Measurements from ENCODE around the gene KIAA1328. TPM values are rescaled to one million over a fixed set of nuclear protein-coding genes. Genes with fewer than 3 reads are reported as not detected.

Gene KIAA1328
- total and polyA plus RNA-seq, 9 of the 15 experiments (the other 6 are each of a cell fraction or from before 2014, with no cell fraction given) = 4.0 to 8.6 (median 7.4) TPM

GRCh38 chr18:36890598-36890997 is 61.7 kb downstream of the KIAA1328 start (continued):
- TF ChIP-seq E2F6 (IDR thresholded peaks at IDR 0.05; ENCODE audit: borderline replicate concordance in 1 of 2, extremely low read depth in 1 of 2, insufficient read depth in 1 of 2, insufficient read length in 1 of 2, low read depth in 1 of 2, low read length in 1 of 2, poor library complexity in 1 of 2, severe bottlenecking in 1 of 2) (no peak), MAFG (tag; conservative IDR thresholded peaks at IDR 0.05) (peak; percentile 96), ARID3A (IDR thresholded peaks at IDR 0.05; ENCODE audit: borderline replicate concordance, low read depth, low read length) (peak; percentile 43; the same call in 1 of the 2 replicates), HNRNPH1 (optimal IDR thresholded peaks at IDR 0.05; ENCODE audit: low read depth, low read length) (no peak), ZNF445 (CRISPR knock-in tag; IDR thresholded peaks at IDR 0.05; ENCODE audit: low read depth) (no peak), ILK (tag; IDR thresholded peaks at IDR 0.05; ENCODE audit: borderline replicate concordance, low read depth) (no peak), CSDE1 (IDR thresholded peaks at IDR 0.05) (no peak), POLR2B (IDR thresholded peaks at IDR 0.05; ENCODE audit: low read depth, partially characterized antibody) (no peak), RHOXF2B (CRISPR knock-in tag; conservative IDR thresholded peaks at IDR 0.05) (no peak), NFIX (CRISPR knock-in tag; IDR thresholded peaks at IDR 0.05; ENCODE audit: low read depth) (no peak), ZNF316 (IDR thresholded peaks at IDR 0.05) (peak; percentile 86), PTRF (tag; IDR thresholded peaks at IDR 0.05) (no peak), MTA3 (IDR thresholded peaks at IDR 0.05; ENCODE audit: borderline replicate concordance) (no peak), TAF7 (tag; IDR thresholded peaks at IDR 0.05) (no peak), SRSF1 (IDR thresholded peaks at IDR 0.05; ENCODE audit: low read depth, low read length) (no peak), ZNF347 (CRISPR knock-in tag; IDR thresholded peaks at IDR 0.05; ENCODE audit: low read depth) (no peak), MAFK (IDR thresholded peaks at IDR 0.05; ENCODE audit: low read length) (peak; percentile 84), MAFF (IDR thresholded peaks at IDR 0.05; ENCODE audit: low read length) (peak; percentile 88)
- TF ChIP-seq, protein P1, sequence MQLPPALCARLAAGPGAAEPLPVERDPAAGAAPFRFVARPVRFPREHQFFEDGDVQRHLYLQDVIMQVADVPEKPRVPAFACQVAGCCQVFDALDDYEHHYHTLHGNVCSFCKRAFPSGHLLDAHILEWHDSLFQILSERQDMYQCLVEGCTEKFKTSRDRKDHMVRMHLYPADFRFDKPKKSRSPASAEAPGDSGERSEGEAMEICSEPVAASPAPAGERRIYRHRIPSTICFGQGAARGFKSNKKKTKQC (CRISPR knock-in tag; IDR thresholded peaks at IDR 0.05) = no peak
- TF ChIP-seq, protein P2, sequence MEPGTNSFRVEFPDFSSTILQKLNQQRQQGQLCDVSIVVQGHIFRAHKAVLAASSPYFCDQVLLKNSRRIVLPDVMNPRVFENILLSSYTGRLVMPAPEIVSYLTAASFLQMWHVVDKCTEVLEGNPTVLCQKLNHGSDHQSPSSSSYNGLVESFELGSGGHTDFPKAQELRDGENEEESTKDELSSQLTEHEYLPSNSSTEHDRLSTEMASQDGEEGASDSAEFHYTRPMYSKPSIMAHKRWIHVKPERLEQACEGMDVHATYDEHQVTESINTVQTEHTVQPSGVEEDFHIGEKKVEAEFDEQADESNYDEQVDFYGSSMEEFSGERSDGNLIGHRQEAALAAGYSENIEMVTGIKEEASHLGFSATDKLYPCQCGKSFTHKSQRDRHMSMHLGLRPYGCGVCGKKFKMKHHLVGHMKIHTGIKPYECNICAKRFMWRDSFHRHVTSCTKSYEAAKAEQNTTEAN (CRISPR knock-in tag; IDR thresholded peaks at IDR 0.05) = no peak
- TF ChIP-seq, protein P3, sequence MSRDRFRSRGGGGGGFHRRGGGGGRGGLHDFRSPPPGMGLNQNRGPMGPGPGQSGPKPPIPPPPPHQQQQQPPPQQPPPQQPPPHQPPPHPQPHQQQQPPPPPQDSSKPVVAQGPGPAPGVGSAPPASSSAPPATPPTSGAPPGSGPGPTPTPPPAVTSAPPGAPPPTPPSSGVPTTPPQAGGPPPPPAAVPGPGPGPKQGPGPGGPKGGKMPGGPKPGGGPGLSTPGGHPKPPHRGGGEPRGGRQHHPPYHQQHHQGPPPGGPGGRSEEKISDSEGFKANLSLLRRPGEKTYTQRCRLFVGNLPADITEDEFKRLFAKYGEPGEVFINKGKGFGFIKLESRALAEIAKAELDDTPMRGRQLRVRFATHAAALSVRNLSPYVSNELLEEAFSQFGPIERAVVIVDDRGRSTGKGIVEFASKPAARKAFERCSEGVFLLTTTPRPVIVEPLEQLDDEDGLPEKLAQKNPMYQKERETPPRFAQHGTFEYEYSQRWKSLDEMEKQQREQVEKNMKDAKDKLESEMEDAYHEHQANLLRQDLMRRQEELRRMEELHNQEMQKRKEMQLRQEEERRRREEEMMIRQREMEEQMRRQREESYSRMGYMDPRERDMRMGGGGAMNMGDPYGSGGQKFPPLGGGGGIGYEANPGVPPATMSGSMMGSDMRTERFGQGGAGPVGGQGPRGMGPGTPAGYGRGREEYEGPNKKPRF (IDR thresholded peaks at IDR 0.05; ENCODE audit: low read depth, low read length) = no peak
- TF ChIP-seq, protein P4, sequence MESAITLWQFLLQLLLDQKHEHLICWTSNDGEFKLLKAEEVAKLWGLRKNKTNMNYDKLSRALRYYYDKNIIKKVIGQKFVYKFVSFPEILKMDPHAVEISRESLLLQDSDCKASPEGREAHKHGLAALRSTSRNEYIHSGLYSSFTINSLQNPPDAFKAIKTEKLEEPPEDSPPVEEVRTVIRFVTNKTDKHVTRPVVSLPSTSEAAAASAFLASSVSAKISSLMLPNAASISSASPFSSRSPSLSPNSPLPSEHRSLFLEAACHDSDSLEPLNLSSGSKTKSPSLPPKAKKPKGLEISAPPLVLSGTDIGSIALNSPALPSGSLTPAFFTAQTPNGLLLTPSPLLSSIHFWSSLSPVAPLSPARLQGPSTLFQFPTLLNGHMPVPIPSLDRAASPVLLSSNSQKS (CRISPR knock-in tag; IDR thresholded peaks at IDR 0.05) = no peak

All from K562 (cell line).